Daoy (cell line): ENCODE measurements around the gene FLT3LG. TPM values are rescaled to one million over a fixed set of nuclear protein-coding genes. Genes with fewer than 3 reads are reported as not detected.
"Not testable (repeated sequence)": the region's sequence is repeated elsewhere in the genome, so short reads cannot be mapped to it uniquely, and the experiment has no call there.

Experiments used
- DNase-seq: peaks from one replicate; pipeline ENCODE4 v3.0.0-alpha.2; 2015; ENCODE audit warnings: low read depth
- total RNA-seq: library from RNA; depleted of rRNA; stranded (reverse); fragments of >200 nt; shearing (Covaris generic); gene quantifications from 2 replicates; pipeline ENCODE4 v1.2.3, GENCODE V29; 2014

FLT3LG gene
- total RNA-seq, 1 experiment from 2014 or later: 1.5 TPM

DNA sequence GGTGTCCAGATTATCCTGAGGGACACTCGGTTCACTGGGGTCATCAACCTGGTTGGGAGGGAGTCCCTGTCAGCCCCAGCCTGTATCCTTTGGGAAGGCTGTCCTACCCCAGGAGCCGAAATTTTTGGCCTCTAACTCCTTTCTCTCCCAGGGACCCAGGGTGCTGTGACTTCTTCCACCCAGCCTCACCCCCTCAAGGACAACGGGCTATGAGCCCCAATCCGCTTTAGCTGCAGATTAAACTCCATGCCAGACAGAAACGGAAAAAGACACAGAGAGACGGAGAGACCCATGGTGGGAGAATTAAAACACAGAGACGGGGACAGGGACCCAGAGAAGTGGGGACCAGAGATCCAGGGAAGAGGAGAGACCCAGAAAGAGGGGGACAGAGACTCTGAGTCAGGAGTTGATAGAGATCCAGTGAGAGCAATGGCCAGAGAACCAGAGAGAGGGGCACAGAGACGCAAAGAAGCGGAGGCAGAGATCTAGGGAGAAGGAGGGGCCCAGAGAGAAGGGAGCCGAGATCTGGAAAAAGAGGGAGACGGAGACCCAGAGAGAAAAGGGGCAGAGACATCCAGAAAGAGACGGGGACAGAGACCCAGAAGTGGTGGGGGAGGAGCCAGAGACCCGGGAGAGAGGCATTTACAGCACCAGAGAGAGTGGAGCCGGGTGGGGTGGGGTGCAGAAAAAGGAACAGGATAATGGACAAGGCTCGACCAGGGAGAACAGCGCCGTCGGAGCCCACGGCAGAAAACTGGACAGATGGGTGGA, 33.4 kb upstream of the FLT3LG start:
- no peak for DNase-seq

DNA sequence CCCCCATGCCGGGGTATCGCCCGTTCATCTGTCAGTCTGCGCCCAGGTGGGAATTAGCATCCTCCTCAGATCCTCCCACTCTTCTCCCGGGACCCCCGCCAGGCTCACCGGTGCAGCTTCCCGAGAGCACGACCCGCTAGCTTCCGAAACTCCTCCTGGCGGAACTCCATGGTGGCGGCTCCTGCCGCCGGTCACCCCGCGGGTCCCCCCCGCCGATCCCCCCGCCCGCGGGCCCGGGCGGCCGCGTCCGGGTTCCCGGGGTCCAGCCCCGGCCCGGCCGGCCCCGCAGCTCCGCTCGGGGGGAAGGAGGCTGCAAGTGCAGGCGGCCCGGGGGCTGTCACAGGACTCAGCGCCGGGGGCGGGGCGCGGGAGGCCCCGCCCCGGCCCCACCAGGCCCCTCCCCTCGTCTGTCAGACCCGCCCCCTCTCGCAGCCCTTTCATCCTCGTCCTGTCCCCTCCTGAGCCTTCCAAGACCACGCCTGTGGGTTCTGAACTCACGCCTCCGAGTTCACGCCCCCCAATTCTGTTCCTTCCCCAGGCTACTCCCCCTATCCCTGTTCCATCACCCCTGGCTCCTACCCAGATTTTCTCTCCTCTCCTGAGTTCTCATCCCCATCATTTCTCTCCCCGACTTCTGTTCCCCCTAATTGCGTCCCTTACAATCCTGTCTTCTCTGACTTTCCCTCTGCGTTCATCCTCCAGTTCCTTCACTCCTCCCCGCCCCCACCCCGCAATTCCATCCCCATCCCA, 32.6 kb upstream of the FLT3LG start, which contains the start of gene SLC17A7:
Gene SLC17A7 (minus strand): TSS at position 318 of the 750 bp plus-strand sequence. CDS start 148 bp downstream, at position 170.
- peak; percentile 71 for DNase-seq

DNA sequence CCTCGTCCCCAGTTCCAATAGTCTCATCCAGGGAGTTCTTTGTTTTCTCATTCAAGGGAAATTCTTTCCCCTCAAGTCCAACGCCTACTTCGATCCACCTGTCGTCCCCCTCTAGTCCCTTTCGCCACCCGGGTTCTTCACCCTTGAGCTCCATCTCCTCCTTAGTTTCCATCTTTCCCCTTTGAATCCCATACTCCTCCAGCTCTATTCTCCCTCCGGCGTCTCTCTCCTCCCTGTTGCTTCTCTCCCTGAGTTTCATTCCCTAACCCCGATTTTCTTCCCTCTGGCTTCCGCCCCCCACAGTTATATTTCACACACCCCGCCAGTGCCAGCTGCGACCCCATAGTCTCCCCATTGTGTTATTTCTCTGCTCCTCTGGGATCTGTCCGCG, 32.1 kb upstream of the FLT3LG start:
- DNase-seq: no peak

DNA sequence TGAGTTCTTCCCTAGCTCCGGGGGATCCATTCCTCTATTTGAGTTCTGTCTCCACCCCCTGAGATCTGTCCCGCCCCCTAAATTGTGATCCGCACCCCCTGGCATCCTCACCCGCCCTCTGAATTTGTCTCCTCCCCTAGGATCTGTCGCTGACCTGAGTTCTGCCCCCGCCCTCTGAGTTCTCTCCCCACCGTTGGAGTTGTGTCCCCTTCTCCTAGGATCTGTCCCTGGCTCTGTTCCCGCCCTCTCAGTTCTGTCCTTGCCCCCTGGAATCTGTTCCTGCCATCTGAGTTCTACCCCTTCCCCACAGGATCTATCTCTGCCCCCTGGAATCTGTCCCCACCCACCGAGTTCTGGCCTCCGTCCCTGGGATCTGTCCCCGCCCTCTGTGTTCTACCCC, 31.7 kb upstream of the FLT3LG start:
- DNase-seq: peak; percentile 65

DNA sequence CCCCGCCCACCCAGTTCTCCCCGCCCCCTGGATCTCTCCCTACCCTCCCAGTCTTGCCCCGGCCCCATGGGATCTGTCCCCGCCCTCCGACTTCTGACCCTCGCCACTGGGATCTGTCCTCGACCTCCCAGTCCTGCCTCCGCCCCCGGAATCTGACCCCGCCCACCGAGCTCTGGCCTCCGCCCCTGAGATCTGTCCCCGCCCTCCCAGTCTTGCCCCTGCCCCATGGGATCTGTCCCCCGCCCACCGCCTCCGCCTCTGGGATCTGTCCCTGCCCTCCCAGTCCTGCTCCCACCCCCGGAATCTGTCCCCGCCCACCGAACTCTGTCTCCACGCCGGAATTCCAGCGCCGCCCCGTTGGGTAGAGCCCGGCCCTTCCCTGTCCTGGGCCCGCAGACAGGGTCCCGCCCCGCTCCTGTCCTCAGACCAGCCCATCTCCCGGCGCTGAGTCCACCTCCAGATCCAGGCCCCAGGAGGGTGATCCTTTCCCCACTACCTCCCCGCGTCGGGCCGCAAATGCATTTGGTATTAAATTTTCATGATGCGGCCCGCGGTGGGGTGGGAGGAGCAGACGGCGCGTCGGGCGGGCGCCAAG, 31.1 kb upstream of the FLT3LG start:
- DNase-seq: peak; percentile 93

DNA sequence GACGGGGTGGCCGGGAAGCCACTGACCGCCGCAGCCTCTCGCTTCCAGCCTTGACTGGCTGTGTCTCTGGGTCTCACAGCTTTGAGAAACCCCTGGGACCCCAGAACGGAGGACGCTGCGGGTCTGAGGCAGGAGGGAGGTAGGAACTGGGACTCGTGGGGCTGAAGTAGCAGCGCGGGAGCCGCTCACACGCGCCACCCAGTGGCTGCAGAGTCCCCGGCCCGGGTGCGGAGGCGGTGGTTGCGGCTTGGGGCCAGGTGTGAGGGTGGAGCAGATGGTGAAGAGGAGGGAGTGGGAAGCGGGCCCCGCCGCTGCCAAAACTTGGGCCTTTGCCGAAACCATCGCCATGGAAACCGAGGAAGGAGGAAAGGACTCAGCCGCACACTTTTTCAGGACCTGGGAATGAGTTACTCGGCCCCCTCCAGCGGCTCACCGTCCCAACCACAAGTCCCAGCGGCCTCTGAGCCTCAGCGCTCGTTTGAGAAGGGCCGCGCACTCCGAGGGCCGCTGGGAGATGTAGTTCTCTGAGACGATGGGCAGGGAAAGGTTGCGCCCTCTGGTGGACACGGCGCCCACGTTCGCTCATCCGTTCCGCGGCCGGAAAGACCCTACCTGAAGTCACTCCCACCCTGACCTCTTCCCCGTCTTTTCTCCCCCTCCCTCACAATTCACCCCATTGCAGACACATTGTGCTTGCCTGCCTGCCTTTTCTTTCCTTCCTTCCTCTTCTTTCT, 30.5 kb upstream of the FLT3LG start:
- peak; percentile 97 for DNase-seq

DNA sequence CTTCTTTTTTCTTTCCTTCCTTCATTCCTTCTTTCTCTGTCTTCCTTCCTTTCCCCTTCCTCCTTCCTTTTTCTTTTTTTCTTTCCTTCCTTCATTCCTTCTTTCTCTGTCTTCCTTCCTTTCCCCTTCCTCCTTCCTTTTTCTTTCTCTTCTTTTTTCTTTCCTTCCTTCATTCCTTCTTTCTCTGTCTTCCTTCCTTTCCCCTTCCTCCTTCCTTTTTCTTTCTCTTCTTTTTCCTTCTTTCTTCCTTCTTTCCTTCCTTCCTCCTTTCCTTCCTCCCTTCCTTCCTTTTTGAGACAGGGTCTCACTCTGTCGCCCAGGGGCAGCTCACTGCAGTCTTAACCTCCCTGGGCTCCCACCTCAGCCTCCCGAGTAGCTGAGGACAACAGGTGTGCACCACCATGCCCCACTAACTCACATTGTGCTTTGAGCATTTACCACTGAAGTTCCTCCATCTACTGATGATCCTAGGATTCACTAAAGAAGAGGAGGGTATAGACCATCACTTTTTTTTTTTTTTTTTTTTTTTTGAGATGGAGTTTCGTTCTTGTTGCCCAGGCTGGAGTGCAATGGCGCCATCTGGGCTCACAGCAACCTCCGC, 29.8 kb upstream of the FLT3LG start:
- DNase-seq: not testable (repeated sequence)

DNA sequence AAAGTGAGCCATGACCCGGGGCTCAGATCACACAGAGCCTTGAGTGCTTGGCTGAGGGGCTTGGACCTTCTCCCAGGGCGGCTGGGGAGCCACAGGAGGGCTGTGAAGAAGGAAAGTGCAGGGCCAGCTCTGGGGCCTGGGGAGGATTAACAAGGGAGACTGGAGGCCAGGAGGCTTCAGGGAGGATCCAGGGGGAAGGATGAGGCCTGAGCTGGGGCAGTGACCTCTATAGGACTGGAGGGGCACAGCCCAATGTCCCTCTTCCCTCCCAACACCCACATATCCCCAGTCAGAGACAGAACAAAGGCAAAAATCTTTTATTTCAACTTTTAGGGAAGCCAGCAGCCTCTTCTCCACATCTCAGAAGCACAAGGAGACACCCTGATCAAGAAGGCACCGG, 28.0 kb upstream of the FLT3LG start:
- DNase-seq: no peak

DNA sequence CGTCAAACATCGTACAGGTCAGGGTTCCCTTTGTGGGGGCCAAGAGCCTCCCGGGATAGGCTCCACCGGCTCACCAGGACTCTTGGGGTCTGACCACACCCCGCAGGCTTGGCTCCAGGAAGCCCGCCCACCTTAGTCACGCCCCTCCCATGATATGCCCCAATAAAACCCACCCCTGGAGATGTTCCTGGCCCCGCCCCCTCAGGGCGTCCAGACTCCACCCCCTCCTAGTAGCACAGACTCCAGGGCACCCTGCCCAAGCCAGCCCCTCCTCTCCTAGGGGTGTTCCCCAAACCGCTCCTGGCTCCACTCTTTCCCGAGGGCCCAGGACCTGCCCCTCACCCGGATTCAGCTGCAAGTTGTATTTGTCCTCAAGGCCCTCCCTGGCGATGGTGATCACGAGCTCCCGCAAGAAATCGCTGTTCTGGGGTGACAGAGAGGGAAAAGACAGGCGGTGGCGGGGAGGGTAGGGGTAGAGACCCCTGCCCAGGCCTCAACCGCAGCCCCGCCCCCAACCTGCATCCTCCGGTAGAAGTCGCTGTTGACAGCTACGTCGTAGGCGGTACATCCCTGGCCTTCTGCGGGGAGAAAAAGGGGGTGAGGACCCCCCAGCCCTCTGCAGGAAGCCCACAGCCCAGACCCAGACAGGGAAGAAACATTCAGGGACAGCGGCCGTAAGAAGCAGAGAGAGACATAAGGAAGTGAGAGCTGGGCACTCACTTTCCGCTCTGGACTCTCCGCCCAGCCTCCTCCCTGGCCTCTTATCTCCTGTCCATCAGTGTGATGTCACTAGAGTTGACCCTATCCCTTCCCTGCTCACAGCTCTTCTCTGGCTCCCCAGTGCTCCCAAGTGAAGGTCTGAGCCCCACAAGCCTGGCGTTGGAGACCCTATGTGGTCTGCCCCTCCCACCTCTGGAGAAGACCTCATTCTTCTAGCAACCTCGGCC, 26.3 kb upstream of the FLT3LG start:
- DNase-seq: peak; percentile 65

DNA sequence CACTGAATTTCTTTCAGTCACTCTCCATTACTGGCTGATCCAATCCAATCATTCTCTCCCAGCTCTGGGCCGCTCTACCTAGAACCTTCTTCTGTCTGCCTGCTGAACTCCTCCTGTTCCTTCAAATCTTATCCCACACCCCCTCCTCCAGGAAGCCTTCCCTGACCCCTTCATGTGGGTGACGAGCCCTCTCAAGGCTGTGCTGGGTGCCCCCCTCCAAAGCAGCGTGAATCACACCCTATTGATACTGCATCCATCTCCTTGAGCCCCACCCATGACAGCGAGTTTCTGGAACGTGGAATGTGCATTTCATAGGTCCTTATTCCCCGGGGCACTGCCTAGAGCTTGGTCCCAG, 25.6 kb upstream of the FLT3LG start:
- DNase-seq: no peak

DNA sequence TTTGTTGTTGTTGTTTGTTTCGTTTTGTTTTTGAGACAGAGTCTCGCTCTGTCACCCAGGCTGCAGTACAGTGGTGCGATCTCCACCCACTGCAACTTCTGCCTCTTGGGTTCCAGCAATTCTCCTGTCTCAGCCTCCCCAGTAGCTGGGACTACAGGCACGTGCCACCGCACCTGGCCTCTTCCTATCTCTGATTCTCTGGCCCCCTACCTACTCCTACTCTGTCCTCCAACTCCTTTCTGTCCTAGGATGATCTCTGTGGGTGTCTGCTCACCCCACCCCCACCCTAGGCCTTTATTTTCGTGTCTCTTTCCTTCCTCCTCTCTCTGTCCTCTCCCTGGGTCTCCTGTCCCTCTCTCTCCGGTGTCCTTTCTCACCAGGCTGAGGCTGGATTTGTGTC, 23.6 kb upstream of the FLT3LG start:
- DNase-seq: no peak

DNA sequence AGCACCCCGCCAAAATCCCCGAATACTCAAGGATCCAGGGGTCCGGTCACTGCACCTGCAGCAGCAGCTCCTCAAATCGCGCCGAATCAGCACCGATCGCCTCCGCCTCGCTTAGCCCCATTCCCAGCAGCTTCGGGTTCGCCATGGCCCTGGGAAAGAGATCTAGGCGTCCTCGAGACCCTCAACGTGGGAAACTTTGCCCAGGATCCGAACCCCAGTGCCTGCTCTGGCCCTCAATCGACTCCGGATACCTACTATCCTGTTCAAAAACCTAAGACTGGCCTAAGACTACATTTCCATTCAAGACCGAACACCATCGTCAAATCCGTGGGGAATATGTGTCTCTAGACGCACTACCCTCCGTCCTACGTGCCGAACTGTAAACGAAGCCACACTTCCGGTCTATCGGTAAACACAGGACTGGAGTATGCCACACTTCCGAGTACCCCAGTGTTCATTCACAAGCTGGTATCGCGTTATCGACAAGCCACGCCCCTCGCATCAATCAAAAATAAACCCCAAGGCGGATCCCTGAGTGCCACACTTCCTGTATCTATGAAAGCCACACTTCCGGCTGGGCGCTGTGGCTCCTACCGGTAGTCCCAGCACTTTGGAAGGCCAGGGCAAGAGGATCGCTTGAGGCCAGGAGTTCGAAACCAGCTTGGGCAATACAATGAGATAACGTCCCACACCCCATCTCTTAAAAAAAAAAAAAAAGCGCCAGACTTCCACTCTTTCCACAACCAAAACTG, 22.4 kb upstream of the FLT3LG start, which contains the start of gene PIH1D1:
Gene PIH1D1 (minus strand): TSS at position 385 of the 752 bp plus-strand sequence. CDS start 240 bp downstream, at position 145.
- peak; percentile 99 for DNase-seq

DNA sequence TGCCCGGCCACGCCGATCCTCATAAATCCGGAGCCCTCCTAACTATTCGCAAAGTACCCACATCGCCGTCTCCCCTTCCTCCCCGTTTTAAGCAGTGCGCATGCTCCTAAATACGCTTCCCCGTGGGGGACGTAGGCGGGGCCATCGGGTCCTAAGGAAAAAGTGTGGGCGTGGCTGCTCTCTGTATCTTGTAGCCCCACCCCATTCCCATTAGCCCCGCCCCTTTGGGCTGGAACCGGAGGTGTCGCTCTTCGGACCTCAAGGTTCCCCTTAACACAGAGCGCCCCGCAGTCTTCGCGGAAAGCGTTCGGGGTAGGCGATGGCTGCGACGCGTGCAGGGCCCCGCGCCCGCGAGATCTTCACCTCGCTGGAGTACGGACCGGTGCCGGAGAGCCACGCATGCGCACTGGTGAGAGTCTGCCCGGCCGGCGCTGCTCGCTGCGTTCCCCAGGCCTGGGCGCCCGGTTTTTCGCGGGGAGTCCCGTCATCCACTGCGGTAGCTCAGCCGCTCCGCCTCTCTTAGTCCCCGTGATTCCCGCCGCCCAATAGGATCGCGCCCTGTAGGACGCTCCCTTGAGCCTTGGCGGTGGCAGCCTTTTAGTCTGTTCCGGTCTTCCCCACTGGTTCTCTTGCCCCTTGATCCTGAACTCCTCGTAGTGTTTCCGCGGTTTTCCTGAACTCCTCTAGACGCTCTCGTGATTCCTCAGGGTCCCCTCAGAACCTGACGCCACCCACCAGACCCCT, 20.8 kb upstream of the FLT3LG start, which contains the start of gene ALDH16A1:
Gene ALDH16A1 (plus strand): TSS at position 213 of the 744 bp plus-strand sequence. CDS start 107 bp downstream, at position 320.
- DNase-seq: peak; percentile 99

DNA sequence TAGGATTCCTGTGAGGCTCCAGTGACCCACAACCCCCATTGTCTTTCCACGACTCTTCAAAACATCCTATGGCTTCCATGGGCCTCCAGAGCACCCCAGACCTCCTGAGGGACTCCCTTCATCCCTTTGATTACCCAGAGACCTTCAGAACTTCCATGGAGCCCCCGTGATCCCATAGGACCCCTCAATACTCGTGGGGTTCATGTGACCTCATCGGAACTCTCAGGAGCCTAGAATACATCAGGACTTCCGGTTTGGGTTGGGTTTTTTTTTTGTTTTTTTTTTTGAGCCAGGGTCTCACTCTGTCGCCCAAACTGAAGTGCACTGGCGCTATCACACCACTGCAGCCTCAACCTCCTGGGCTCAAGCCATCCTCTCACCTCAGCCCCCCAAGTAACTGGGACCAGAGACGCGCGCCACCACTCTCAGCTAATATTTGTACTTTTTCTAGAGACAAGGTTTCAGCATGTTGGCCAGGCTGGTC, 20.2 kb upstream of the FLT3LG start:
- DNase-seq: no peak

DNA sequence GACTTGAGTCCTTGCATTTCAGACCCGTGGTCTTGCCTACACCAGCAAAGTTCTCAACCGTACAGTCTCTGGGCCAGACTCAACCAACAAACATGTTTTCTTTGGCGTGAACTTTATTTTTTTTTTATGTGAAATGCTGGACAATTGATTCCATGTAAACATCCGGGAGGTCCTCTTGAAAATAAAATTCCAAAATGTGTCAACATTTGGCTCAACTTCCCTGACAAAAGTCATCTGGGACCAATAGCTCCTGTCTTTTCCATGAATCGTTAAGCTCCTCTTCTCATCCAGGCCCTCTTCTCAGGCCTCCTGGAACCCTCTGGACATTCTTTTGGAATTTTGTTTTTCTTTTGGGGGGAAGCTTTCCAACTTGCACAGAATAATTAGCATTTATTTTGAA, 18.2 kb upstream of the FLT3LG start:
- DNase-seq: no peak

DNA sequence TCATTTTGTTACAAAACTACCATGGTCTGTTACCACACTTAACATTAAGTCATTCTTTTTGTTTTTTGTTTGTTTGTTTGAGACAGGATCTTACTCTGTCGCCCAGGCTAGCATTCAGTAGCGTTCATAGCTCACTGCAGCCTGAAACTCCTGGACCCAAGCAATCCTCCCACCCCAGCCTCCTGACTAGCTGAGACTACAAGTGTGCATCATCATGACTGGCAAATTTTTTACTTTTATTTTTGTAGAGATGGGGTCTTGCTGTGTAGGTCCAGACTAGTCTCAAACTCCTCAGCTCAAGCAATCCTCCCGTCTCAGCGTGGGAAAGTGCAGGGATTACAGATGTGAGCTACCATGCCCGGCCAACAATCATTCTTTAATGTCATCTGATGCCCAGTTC, 17.7 kb upstream of the FLT3LG start:
- DNase-seq: no peak

DNA sequence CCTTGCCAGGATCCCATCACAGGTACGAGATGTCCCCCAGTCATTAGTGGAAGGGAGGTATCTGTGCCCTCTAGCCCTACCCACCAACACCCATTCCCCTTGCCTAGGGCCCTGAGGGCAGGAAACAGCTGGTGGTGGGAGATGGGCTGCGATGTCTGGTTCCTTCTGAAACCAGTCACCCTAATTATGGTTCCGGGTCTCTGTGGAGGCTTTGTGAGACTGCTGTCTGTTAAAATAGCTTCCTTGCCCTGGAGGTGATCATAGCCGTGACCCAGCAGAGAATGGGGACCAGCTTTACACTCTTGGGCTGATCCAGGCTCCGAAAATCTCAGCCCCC, 15.5 kb upstream of the FLT3LG start:
- no peak for DNase-seq

DNA sequence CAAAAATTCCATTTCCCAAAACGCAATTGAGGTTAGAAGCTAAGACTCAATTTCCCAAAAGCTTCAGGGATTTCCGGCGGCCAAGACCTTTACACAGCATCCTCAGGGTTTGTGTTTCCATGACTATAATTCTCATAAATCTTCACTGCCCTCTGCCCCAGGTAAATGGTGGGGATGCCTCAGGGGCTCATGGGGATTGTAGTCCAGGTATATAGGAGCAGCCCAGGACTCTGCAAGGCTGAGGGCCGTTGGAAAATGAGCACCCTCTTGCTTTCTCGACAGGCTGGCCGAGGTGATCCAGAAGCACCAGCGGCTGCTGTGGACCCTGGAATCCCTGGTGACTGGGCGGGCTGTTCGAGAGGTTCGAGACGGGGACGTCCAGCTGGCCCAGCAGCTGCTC, 14.6 kb upstream of the FLT3LG start:
- DNase-seq: no peak

DNA sequence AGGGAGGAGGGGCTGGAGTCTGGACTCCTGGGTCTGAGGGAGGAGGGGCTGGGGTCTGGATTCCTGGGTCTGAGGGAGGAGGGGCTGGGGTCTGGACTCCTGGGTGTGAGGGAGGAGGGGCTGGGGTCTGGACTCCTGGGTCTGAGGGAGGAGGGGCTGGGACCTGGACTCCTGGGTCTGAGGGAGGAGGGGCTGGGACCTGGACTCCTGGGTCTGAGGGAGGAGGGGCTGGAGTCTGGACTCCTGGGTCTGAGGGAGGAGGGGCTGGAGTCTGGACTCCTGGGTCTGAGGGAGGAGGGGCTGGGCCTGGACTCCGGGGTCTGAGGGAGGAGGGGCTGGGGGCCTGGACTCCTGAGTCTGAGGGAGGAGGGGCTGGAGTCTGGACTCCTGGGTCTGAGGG, 12.9 kb upstream of the FLT3LG start:
- not testable (repeated sequence) for DNase-seq
